Cardiac fibroblast (primary cell): Measurements from ENCODE around the gene SLC49A4.

Experiments
- DNase-seq, 2 donors: peaks; one replicate each; pipeline versions ENCODE4 v3.0.0 to v3.0.0-alpha.2; 2010; ENCODE audit warnings: low read depth in 2 of 2
- H3K4me3 ChIP-seq, 2 donors: replicated peaks in 1 of 2; 1 replicate in 1 of 2; 2 replicates in 1 of 2; pipeline ENCODE4 v1.5.1; 2011; ENCODE audit warnings: low read depth in 2 of 2, low read length in 2 of 2, mild to moderate bottlenecking in 2 of 2, moderate library complexity in 1 of 2
- CTCF ChIP-seq: IDR thresholded peaks from one replicate; pipeline ENCODE4 v1.5.1; 2011; ENCODE audit warnings: low read depth, mild to moderate bottlenecking, low read length, inconsistent platforms

The SLC49A4 gene

DNA sequence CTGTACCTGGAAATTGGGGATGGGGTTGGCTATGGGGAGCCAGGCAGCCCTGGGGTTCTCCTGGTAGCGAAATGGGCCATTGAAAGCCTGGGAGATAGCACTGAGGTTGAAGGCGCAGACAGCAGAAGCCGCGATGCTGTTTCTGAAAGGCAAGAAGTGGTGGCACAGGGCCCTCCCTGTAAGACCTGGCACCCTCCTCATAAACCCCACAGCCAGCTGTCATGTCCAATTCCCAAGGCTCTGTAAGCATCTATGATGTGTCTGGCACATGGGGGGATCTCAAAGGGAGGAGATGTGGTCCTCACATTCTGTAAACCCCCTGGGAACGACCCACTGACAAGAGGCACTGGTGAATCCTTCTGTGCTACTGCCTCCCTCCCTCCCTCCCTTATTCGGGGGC lies 128.7 kb downstream of the SLC49A4 start:
- TF ChIP-seq CTCF, result no peak
- no peak for DNase-seq
- H3K4me3 ChIP-seq, result no peak overlapping the region

GRCh38 chr3:122924056-122924455 lies 129.2 kb downstream of the SLC49A4 start:
- TF ChIP-seq CTCF, result no peak
- H3K4me3 ChIP-seq, result no peak overlapping the region
- no peak for DNase-seq

- H3K4me3 ChIP-seq, result no peak overlapping the region
- DNase-seq, result no peak
- no peak for TF ChIP-seq CTCF
Measured at GRCh38 chr3:122925756-122926155, 130.9 kb downstream of the SLC49A4 start.

DNA sequence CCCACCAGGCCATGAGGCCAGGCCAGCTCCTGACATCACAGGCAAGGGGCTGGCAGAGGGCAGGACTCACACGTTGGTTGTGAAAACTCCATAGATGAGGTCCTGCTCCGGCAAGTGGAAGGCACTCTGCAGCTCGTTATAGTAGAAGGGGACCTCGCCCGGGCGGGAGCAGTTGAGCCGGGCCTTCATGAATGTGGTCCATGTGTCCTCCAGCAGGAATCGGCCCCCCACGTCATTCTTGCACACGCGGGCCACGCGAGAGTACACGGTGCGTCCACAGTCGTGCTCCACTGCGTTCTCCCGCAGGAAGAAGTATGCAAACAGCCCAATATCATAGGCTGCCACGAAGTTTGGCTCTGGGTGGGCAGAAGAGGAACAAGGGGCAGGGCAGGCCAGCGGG lies 131.5 kb downstream of the SLC49A4 start:
- no peak for DNase-seq
- H3K4me3 ChIP-seq, result no peak overlapping the region
- TF ChIP-seq CTCF, result no peak

DNA sequence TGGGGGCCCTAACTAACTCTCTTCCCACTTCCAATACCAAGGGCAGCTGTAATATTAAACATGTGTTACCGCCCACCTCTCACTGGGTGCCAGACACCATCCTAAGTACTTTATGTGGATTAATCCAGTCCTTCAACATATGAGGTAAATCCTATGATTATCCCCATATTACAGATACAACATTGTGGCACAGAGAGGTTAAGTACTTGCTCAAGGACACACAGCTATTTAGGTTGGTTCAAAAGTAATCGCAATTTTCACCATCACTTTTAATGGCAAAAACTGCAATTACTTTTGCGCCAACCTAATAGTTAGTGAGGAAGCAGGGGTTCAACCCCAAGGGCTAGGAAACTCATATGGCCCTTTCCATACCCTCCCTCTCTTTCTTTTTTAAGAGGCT lies 131.9 kb downstream of the SLC49A4 start:
- DNase-seq, result no peak
- TF ChIP-seq CTCF, result no peak
- H3K4me3 ChIP-seq, result no peak overlapping the region

DNA sequence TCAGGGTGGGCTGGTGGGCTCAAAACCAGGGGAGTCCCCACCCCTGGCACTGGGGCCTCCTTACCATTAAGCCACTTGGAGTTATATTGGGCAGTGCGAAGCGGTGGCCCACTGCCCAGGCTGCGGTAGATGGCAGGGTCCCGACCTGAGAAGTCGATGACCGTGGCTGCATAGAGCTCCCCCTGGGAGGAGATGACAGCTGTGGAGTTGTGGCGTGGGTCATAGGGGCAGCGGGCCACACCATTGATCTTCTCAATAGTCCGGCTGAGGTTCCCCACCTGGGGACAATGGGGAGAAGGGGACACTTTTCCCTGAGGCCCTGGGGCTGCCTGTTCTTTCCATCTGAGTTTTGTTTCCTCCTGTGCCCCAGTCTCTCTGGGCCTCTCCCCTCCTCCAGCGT lies 132.9 kb downstream of the SLC49A4 start:
- TF ChIP-seq CTCF, result no peak
- no peak for DNase-seq
- no peak overlapping the region for H3K4me3 ChIP-seq

DNA sequence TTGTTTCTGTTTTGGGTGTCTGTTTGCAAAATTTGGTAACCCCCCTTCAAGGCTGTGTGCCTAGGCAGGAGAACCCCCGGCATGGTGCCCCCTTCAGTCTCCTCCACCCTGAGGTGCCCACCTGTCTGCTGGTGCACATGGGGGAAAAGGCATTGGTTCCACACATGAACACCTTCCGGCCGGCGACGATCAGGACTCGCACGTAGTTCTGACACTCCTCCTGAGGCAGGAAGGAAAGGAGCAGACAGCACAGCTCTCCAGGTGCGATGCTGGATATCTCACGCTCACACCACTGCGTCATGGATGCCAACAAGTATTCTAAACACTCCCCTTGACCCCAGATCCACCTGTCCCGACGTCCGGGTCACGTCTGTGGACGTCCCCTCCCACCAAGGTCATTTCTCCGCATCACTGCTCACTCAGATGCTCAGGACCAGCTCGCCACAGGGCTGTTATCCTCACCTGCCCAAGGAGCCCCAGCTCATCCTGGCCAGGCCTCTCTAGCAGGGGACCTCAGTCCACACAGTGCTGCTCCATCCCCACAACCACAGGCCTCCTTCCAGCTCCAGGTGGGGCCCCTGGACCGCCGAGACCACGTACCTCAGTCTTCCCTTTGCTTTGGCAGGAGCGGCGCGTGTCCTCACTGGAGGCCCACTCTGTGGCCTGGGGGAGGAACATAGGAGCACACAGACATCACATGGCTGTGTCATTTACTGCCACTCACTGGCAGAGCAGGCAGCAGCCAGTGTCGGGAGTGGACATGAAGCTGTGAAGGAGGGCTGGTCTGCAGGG lies 133.7 kb downstream of the SLC49A4 start:
- TF ChIP-seq CTCF, result no peak
- no peak overlapping the region for H3K4me3 ChIP-seq
- no peak for DNase-seq
